Neutrophil (primary cell): ENCODE data around the gene MRPL46.
"Not testable (repeated sequence)": the region's sequence is repeated elsewhere in the genome, so short reads cannot be mapped to it uniquely, and the experiment has no call there.

Experiments used
- H3K27ac ChIP-seq: fragments of 200-600 bp; sonication (generic); 2 replicates; pipeline ENCODE4 v1.5.1; 2016; ENCODE audit warnings: mild to moderate bottlenecking, moderate library complexity
- H3K27me3 ChIP-seq: fragments of 200-600 bp; sonication (generic); 2 replicates; pipeline ENCODE4 v1.6.0; 2016; ENCODE audit warnings: mild to moderate bottlenecking
- H3K36me3 ChIP-seq: fragments of 200-600 bp; sonication (generic); 2 replicates; pipeline ENCODE4 v1.5.1; 2017
- H3K4me1 ChIP-seq, 2 experiments: fragments of 200-600 bp in 1 of 2; sonication (generic) in 1 of 2; 1 replicate in 1 of 2; 2 replicates in 1 of 2; pipeline versions ENCODE4 v1.5.1 to v1.6.1; 2013 to 2016; ENCODE audit warnings: low read depth in 1 of 2, low read length in 1 of 2, mild to moderate bottlenecking in 1 of 2, moderate library complexity in 1 of 2; ENCODE audit not compliant: control insufficient read depth in 1 of 2, insufficient read depth in 1 of 2
- H3K4me3 ChIP-seq, 2 experiments: fragments of 200-600 bp in 1 of 2; sonication (generic) in 1 of 2; 1 replicate in 1 of 2; 2 replicates in 1 of 2; pipeline ENCODE4 v1.5.1; 2013 to 2016; ENCODE audit warnings: low read depth in 1 of 2, low read length in 1 of 2, mild to moderate bottlenecking in 1 of 2, moderate library complexity in 1 of 2
- H3K9me3 ChIP-seq: fragments of 200-600 bp; sonication (generic); 2 replicates; pipeline ENCODE4 v1.5.1; 2016
- TF ChIP-seq, protein P1 (sequence below): fragments of 200-600 bp; sonication (generic); IDR thresholded peaks from 2 replicates; pipeline ENCODE4 v1.5.1; 2016; ENCODE audit warnings: antibody characterized with exemption

Gene MRPL46

DNA sequence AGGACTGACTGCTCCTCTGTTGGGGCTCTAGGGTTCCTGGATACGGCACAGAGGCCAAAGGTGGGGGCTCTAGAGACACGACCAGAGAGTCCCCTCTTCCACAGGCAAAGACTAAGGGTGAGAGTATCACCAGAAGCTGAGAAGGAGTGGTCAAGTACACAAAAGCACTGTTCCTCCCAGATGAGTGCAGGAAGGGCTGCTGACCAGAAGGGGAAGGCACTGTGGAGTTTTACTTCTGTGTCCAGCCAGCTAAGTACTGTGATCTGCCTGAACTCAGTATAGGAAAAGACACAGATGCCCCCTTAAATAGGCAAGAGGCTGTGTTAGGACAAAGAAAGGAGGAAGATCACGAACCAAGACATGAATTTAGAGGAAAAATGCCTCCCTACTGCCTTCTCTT lies 12.0 kb upstream of the MRPL46 start:
- TF ChIP-seq, protein P1, sequence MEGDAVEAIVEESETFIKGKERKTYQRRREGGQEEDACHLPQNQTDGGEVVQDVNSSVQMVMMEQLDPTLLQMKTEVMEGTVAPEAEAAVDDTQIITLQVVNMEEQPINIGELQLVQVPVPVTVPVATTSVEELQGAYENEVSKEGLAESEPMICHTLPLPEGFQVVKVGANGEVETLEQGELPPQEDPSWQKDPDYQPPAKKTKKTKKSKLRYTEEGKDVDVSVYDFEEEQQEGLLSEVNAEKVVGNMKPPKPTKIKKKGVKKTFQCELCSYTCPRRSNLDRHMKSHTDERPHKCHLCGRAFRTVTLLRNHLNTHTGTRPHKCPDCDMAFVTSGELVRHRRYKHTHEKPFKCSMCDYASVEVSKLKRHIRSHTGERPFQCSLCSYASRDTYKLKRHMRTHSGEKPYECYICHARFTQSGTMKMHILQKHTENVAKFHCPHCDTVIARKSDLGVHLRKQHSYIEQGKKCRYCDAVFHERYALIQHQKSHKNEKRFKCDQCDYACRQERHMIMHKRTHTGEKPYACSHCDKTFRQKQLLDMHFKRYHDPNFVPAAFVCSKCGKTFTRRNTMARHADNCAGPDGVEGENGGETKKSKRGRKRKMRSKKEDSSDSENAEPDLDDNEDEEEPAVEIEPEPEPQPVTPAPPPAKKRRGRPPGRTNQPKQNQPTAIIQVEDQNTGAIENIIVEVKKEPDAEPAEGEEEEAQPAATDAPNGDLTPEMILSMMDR: no peak
- H3K9me3 ChIP-seq: no peaks in the 10 kb centered on the region

DNA sequence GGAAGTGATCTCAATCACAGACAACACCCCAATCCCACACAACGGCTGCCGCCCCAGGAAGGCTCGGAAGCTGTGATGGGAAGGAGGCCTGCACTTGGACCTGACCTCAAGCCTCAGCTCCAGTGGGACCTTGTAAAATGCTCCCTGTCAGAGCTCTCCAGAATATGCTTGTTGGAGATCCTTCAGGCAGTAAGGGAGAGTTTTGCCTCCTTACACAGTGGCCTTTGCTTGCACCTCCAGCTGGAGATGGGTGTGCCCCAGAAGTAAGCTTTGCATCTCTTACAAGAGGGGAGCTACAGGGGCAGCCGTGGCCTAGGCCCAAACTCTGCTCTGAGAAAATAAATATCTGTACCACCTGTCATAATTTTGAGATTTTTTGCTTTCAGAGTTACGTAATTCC lies 10.7 kb upstream of the MRPL46 start:
- H3K27me3 ChIP-seq: no peaks in the 10 kb centered on the region
- H3K9me3 ChIP-seq: no peaks in the 10 kb centered on the region
- H3K4me3 ChIP-seq: no peak overlapping the region
- peaks cover 55% of the 10 kb centered on the region for H3K36me3 ChIP-seq
- TF ChIP-seq, protein P1: no peak
- no peaks in the 10 kb centered on the region for H3K4me1 ChIP-seq
- no peak overlapping the region for H3K27ac ChIP-seq

More for the DNA sequence above, 12.0 kb upstream of the MRPL46 start:
- Histone ChIP-seq H3K36me3 (peaks cover 43% of the 10 kb centered on the region), H3K27me3 (no peaks in the 10 kb centered on the region), H3K27ac (no peak overlapping the region), H3K4me1 (no peaks in the 10 kb centered on the region), H3K4me3 (no peak overlapping the region)

DNA sequence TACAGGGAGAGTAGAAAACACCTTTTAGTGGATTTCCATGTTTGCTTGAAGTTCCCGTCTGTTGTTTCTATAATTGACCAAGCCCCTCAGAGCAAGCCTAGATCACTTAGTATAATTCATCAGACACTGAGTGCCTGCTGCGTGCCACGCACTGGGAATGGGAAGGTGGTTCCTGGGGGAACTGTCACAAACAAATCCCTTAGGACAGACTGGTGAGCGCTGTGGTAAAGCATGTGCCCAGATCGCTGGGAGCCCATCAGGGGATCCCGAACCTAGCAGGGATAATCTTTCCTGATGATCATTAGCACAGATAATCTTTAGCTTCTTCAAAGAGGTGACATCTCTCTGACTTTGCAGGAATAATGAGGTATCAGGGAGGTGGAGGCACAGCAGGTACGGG lies 9.9 kb upstream of the MRPL46 start:
- Histone ChIP-seq H3K4me1 (no peaks in the 10 kb centered on the region), H3K4me3 (no peak overlapping the region), H3K9me3 (no peaks in the 10 kb centered on the region), H3K27ac (no peak overlapping the region), H3K27me3 (no peaks in the 10 kb centered on the region), H3K36me3 (peaks cover 61% of the 10 kb centered on the region)
- TF ChIP-seq, protein P1: no peak

DNA sequence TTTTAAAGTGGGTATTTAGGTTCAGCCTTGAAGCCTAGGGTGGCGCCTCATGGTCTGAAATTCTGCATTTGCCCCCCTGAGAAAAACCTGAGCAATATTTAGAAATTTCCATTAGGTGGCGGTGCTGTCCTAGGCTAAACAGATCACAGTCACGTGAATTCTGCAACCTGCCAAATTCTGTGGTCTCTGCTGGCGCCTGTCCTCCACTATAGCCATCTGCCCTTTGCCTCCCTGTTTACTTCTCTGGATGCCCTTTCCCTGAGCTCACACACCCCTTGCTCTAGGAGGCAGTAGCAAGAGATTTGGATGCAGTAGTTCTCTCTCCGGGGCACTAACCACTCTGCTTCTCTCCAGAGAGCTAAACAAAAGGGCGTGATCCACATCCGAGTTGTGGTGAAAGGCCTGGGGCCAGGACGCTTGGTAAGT lies 9.5 kb upstream of the MRPL46 start:
- Histone ChIP-seq H3K27ac (no peak overlapping the region), H3K9me3 (no peaks in the 10 kb centered on the region), H3K4me1 (no peaks in the 10 kb centered on the region), H3K36me3 (peaks cover 61% of the 10 kb centered on the region), H3K27me3 (no peaks in the 10 kb centered on the region), H3K4me3 (no peak overlapping the region)
- TF ChIP-seq, protein P1: no peak

DNA sequence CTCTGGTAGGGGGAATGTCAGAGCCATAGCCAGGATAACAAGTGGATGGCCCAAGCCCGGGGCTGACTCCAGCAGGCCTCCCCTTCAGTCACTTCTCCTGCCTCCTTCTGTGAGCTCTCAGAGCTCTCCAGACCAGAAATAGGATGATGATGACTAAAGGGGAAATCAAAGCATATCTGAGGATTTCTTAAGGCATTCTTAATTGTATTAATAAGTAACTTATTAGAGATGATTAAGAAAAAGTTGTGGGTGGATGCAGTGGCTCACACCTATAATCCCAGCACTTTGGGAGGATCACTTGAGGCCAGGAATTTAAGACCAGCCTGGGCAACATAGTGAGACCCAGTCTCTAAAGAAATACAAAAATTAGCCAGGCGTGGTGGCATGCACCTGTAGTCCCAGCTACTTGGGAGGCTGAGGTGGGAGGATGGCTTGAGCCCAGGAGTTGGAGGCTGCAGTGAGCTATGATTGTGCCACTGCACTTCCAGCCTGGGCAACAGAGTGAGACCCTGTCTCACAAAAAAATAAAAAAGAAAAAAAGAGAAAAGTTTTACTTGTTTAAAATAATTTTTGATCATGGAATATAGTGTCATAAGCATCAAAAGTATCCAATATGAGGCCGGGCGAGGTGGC lies 6.6 kb upstream of the MRPL46 start:
- H3K27me3 ChIP-seq, H3K9me3 ChIP-seq, H3K4me3 ChIP-seq, H3K27ac ChIP-seq, H3K4me1 ChIP-seq: not testable (repeated sequence)
- H3K36me3 ChIP-seq: peaks cover 61% of the 10 kb centered on the region

DNA sequence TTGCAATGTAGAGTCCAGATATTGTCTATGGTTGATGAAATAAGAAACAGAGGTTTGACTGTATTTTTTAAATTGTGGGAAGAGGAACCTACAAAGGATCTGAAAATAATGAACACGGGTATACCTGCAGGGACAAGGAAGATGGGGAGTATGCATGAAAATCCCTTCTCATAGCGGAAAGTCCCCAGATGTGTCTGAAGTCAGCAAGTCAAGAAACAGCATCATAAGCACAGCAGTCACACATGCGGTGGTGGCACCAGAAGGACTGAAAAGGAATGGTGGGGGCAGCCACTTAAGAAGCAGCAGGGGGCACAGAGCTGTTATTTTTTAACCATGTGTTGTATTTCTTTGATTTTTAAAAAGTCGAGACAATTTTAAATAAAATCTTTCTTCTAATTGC lies 5.0 kb upstream of the MRPL46 start:
- H3K36me3 ChIP-seq: peaks cover 47% of the 10 kb centered on the region
- H3K27me3 ChIP-seq: no peaks in the 10 kb centered on the region
- no peak overlapping the region for H3K4me3 ChIP-seq
- peaks cover 8% of the 10 kb centered on the region in 2 experiments for H3K4me1 ChIP-seq
- no peaks in the 10 kb centered on the region for H3K9me3 ChIP-seq
- TF ChIP-seq, protein P1: no peak
- H3K27ac ChIP-seq: no peak overlapping the region
